Stimulated activated naive CD4-positive, alpha-beta T cell treated with Interleukin-2 at 50 U/mL for 16 hours (primary cell): ENCODE results near the gene MAP3K6.

Source experiments
- DNase-seq: peaks from one replicate; lab custom pipeline; 2025; lab: John Stamatoyannopoulos, UW

Gene MAP3K6

DNA sequence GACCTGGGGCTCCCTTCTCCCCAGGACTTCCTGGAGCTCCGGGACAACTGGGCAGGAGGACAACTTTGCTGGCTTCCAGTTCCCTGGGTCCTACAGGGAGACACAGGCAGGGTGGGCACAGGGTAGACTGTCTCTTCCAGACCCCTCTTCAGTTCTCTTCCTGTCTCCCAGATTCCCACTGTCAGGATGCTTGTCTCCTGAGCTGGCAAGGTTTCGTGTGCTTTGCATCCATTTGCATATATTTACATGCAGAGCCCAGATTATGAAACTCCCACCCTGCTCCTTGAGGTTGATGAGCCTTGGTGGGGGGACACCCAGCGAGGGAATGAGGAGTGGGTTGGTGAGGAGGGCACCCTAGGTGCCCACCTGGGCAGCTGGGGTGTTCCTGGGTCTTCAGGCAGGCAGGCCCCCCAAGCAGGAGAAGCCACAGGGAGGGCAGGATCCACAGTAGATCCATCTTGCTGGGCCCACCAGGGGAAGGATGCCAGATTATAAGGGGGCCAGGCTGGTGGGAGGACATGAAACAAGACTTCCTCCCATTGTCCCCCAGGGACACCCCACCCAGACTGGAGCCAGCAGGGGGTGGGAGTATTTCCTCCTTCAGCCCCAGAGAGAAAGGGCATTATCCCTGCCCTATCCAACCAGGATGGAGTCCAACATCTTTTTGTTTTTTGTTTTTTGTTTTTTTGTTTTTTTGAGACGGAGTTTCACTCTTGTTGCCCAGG, 7.8 kb upstream of the MAP3K6 start, which contains the start of gene FCN3:
FCN3 (minus strand) TSS at position 463 of the 725 bp plus-strand sequence; CDS start at position 457, 6 bp downstream.
- no peak for DNase-seq

DNA sequence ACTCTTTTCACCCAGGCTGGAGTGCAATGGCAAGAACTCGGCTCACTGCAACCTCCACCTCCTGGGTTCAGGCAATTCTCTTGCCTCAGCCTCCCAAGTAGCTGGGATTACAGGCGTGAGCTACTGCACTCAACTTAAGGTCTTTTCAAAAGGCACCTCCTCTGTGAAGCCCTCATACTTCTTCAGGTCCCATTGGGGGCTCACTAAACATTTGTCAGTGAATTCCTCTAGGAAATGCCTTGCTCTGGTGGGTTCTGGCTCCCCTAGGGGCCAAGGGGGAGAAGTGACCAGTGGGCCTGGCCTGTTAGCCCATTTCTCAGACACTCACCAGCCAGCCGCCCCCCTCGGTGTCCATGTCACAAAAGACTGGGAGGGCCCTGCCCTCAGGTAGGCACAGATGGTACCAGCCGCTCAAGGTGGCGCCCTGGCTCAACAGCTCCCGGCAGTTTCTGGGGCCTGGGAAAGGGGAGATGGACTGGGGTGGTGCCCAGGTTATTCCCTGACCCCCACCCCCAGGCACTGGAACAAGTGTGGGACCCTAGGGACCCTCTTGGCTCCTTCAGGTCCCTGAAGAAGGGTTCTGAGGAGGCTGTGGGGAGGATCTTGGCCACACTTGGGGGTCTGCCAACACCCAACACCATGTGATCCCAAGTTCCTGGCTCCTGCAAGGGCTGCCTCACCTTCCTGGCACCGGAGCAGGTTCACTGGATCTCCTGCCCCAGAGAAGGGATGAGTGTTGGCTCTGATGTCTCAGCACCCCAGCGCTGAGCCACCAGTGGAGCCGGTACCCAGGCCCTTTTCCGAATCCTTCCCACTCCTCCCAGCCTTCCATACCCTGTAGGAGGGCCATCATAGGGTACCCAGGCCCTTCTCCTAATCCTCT, 6.3 kb upstream of the MAP3K6 start:
- DNase-seq: no peak

DNA sequence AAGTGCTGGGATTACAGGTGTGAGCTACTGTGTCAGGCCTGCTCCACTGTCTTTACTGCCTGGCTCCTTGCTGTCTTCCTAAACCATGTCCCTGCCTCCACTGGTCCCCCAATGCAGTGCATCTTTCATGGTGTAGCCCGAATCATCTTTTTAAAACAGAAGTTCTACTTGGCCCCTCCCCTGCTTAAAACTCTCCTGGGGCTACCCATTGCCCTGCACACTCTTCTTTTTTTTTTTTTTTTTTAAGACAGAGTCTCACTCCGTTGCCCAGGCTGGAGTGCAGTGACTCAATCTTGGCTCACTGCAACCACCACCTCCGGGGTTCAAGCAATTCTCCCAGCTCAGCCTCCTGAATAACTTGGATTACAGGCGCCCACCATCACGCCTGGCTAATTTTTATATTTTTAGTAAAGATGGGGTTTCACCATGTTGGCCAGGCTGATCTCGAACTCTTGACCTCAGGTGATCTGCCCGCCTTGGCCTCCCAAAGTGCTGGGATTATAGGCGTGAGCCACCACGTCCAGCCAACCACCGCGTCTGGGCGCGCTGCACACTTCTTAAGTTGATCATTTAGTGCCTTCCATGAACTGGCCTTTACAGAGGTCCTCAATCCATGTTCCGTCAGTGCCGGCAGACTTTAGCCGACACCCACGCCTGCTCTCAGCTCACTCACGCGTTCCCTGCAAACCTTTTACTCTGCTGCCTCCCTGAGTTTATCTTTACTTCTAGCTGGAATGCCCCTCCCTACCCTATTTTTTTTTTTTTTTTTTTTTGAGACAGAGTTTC, 5.5 kb upstream of the MAP3K6 start:
- DNase-seq: no peak

DNA sequence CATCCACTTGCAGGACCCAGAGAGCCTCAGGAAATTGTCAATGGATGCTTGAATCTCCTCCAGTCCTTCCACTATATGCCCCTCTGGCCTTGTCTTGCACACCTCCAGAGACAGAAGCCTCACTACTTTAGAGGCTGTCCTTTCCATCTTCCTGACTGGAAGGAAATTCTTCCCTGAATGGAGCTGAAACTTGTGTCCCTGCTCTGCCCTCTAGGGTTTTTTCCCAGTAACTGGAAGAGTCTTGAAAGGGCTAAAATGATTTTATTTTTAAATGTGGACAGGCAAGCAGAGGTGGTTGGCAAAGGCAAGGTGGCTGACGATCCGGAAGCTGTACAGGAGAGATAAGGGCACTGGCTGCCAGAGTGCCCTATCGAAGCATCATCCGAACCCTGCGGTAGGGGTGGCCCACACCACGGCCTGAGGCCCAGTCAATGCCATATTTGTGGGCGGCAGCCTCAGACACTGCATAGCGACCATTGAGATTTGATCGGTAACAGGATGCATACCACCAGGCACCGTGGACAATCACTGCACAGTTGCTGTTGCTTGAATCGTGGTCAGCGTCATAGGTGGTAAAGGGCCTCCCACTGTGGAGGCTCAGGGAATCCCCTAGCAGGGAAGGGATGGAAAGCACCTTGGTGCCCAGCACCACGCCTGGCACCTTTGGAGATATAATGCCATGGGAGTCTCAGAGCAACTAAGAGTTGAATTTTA, 2.3 kb upstream of the MAP3K6 start:
- no peak for DNase-seq

DNA sequence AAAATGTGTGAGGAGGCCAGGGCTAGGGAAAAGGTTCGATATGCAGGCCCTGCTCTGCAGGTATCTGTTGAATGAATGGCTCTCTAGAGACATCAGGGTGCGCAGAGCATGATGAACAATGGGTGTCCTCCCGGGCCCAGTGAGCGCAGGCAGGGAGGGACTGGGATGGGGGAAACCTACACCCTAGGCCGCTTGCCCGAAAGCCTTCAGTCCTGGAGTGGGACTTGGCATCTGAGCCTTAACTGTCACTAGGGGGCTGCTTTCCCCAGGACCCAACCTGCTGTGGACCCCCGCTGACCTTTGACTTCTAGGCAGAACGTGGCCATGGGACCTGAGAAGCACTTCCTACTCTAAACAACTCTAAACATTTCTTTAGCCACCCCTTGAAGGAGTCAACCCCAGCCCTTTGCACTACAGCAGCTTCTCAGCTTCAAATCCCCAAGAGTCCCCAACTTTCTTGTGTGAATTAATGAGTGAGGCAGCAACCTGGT, 444 bp upstream of the MAP3K6 start:
- no peak for DNase-seq

DNA sequence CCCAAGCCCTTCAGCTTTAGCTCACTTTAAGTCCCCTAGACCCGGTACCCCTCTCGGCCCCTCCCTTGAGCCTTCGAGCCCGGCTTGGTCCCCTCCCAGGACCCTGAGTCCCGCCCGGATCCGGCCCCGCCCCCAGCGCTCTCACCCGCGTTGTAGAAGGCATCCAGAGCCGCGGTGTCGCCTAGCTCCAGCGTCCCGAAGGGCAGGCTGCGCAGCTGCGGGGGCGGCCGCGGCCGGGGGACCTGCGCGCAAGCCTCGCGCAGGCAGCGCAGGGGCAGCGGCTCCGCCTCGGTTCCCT, 699 bp downstream of the MAP3K6 start:
- peak; percentile 68 for DNase-seq

DNA sequence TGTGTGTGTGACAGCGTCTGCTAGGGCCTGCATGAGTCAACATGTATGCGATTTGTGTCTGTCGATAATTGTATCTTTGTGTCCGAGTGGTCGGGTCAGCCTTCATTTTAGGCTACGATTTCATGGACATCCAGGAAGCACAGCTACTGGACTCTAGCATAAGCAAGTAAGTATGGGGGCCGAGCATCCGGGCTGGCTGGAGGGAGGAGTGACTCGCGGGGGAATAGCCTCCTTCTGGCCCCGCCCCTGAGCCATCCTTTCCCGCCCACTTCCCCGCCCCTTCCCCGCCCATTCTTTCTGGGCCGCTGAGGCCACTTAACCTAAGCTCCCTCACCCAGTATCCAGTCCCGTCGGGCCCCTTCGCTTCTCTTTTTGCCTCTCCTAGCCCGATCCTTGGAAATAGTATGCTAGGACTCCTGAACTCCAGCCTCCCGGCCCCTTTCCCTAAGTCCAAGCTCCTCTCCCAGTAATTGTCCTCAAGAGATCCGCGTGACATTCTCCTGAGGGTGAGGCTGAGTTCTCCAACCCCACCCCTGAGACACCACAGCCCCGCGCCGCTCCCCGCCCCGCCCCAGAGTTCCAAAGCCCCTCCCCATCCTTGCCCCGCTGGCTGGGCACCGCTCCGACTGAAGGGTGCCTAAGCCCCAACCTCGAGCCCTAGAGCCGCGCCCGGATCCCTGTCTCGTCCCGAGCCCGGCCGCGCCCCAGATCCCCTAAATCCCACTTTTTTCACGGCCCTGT, 1.2 kb downstream of the MAP3K6 start:
- DNase-seq: peak; percentile 73

DNA sequence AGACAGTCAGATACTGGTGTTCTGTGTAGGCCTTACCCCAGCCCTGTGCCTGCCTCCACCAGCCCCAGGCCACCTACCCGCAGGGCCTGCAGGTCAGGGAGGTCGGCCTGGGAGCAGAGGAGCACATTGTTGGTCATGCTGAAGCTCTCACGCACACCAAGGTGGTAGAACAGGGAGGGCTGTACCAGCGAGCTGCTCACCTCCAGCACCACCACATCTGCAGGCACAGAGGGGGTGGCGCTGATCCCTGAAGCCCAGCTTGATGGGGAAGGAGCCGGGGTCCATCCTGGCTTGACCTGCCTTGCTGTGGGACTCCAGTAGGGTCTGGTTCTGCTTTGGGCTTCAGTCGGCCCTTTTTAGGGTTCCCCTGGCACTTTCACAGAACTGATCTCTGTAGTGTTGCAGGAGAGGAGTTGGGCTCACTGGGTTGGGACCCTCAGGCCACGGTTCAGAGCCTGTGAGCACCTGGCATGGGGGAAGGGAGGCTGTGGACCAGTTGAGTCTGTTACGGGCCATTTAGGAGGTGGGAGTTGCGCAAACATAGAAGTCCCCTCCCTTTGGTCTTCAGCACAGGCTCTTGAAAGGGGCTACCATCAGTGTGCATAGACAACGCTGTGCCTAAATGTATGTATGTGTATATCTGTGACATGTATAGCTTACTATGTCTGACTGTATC, 1.9 kb downstream of the MAP3K6 start:
- no peak for DNase-seq

DNA sequence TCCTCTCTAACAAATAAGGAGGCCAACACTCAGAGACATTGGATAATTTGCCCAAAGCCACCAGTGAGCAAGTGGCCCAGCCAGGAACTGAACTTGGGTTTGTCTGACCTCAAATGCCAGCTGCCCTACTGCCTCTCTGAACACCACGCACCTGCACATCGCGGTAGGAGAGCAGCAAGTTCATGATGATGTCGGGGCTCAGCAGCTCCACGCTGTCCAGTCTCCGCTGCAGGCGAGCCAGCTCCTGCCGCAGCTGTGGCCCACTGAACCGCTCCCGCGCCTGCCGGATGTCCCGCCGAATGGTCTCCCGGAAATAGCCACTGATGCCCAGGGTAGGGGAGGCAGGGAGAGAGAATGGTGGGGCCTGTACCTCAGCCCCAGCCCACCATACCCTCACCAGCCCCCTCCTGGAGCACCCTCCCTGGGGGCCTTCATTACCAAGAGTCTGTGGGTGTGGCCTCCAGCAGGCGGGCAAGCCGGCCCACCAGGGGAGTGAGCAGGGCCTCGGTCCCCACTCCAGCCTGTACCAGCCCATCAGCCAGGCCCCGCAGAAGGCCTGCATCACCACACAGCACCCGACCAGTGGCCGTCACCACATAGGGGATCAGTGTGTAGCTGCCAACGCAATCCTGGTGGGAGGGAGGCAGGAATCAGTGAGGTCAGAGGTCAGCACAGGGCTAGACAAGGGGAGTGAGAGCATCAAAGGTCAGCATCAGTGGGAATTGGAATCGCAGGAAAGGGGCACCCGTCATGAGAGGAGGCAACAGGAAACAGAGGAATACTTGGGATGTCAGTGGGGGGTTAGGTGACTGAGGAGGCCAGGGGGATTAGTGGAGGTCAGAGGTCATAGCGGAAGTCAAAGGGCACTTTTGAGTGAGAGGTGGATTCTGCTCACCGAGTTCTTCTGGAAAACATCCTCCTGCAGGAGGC, 2.7 kb downstream of the MAP3K6 start:
- DNase-seq: no peak

DNA sequence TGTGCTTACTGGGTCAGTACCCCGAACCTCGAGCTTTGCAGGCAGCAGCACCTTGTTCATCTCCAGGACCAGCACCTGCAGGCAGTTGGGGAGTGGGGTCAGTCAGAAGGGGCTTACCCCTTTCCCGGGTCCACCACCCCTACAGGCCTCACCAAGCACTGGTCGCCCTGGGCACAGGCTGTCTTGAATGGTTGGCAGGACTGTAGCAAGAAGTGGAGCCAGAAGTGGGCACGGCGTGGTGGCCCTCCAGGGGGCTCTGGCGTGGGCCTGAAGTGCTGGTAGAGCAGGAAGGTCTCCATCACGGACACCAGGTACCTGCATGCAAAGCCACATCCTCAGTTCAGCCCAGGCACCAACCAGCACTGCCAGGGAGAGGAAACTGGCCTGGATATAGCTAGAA, 5.2 kb downstream of the MAP3K6 start:
- DNase-seq: no peak

DNA sequence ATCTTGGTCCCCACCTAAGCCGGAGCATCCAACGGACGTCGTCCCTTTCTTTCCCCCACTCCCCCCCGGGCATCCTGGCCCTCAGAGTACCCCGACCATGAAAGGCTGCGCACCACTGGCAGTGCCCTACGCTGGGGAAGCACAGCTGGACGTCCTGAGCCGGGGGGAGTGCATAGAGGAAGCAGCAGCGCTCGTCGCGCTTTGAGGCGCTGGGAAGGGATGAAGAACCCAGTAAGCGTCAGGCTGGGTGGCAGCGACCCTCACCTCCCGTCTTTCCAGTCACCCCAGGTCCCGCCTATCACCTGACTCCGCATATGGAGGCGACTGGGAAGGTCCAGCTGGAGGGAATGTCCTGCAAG, 5.7 kb downstream of the MAP3K6 start:
- no peak for DNase-seq

DNA sequence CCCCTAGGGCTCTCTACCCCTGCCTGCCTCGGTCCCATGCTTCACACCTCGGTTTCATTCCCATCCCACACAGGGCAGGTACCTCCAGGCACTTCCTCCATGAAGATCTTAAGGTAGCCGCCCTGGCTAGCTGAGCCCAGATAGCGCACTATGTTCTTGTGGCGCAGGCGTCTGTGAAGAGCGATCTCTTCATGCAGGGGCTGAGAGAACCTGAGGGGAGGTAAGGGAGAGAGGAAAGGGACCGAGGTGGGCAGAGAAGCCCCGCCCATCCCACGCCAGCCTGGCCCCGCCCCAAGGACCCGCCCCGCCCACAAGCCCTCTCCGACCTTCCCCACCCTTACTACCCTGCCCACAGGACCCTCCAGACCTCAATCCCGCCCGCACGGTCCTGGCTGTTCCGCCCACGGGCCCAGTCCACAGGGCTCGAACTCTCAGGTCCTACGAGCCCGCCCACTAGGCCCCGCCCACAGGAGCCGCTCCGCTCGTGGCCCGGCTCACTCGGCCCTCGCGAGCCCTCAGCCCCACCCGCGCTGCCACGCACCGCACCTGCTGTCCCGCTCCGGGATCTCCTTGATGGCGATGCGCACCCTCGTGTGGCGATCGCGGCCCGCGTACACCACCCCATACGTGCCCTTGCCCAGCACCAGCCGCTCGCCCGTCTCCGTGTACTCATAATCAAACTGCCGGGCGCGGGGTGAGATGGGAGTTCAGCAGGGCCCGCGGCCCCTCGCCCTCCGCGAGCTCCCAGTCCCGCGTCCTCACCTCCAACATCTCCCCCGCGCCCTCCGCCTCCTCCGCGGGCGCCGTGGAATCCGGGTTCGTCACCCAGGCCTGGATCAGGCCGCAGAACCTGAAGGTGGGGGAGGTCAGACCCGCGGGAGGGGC, 6.4 kb downstream of the MAP3K6 start:
- peak; percentile 41 for DNase-seq

DNA sequence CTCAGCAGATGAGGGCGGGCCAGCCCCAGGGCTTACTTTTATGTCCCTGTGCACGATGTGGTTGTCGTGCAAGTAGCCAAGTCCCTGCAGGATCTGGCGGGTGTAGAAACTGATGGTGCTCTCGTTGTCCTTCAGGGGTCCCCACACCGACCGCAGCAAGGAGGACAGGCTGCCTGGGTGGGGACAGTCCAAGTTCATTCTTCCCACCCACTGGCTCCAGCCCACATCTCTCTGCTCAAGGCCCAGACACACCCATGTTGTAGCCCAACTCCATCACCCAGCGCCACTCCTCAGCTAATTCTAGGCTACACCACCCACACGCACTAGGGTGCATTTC, 7.0 kb downstream of the MAP3K6 start:
- DNase-seq: peak; percentile 27

DNA sequence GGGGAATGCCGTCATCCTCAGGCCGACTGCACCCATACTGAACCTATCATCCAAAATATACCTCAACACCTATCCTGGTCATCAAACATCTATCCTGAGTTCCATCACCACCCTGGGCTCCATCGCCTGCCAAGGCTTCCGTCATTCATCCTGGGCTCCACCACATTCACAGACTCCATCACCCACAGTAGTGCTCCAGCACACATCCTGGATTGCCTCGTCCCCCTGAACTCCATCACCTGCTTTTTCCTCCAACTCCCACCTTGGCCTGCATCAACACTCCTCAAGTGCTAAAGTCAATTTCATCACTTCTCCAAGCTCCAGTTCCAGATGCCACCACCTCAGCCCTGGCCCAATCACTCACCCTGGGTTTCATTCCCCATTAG, 7.8 kb downstream of the MAP3K6 start:
- no peak for DNase-seq

DNA sequence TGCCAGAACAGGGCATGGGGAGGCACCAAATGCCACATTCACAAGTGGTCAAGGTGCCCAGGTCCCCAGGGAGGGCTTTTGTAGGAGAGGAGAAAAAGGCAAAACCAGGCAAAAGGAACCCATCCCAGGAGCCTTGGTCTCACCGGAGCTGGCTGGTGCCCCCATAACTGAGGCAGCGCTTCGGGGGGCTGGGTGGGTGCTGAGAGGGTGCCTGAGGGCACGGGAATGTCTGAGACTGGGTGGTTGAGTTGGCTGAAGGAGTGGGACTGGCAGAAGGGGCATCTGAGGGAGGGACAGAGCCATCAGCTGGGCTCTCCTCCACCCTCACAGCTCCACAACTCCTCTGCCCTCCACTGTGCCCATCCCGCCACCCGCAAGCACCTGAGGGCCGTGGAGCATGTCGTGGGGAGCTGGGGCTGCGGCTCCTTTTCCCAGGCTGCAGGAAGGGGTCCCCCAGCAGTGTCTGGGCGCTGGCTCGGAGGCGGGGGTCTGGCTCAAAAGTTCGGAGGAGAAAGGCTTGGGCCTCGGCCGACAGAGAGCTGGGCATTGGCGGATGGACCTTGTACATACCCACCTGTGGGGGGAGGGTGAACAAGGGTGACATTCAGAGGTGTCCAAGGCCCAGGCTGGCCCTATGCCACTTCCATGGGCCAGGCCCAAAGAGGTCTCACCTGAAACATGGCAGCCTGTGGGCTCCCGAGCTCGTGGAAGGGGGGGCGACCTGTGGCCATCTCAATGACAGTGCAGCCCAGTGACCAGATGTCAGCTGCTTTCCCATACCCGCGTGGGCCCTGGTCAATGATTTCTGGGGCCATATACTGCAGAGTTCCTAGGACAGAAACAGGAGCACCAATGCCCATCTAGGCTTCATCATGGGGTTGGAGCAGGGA, 8.5 kb downstream of the MAP3K6 start:
- no peak for DNase-seq

DNA sequence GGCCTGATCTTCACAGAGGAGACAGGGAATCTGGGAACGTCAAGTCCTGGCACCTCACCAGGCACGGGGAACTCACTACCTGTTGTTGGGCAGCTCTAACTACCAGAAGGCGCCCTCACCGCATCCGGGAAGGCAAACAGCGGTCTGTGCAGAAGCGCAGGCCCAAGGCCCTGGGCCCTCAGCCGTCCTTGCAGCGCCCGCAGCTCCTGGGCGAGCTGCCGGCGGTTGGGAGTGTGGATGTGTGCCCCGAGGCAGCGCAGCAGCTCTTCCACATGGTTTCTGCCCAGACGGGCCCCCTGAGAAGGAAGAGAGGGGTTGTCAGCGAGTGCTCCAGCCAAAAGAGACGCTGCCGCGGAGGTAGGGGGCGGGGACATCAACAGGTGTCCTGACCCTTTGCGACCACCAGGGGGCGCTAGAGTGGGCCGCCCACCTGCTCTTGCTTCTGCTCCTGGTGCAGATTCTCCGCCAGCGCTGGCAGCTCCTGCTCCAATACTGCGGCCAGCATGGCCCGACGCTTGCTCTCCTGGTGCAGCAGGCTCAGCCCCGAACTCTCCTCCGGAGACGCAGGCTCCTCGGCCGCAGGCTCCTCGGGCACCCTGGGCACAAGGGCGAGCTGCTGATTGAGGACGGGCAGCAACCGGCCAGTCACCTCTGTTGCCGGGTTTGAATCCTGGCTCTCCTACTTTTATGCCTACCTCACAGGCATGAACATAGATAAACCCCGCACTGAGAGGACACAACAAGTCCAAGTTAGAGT, 9.3 kb downstream of the MAP3K6 start:
- DNase-seq: peak; percentile 70
